ENCODE results near the gene PTGER1.
A peak's percentile ranks its signal among the peaks of the same experiment; 100 is the strongest.

PTGER1 gene

DNA sequence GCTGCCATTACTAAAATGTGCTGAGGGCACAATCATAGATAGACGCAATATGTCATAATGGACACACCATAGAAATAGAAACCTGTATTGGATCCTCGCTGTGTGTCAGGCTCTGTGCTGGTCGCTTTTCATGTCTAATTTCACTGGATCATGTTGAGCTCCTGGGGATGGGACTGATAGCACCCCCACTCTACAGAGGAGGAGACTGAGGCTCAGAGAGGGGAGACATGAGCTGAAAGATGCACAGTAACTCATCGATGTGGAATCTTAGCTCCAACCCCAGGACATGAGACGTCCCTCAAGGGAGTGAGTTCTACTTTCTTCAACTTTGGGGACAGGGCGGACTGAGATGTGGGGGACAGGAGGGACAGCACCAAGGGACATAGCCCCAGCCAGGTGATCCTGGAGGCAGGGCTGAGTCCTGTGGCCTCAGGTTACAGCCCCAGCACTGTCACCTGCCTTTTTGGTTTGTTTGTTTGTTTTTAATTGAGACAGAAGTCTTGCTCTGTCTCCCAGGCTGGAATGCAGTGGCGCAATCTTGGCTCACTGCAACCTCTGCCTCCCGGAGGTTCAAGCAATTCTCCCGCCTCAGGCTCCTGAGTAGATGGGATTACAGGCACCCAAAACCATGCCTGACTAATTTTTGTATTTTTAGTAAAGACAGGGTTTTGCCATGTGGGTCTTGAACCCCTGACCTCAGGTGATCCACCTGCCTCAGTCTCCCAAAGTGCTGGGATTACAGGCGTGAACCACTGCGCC lies 27.4 kb upstream of the PTGER1 start:
- DNase-seq = no peak

- DNase-seq = no peak
Measured at GRCh38 chr19:14497228-14497921, 22.2 kb upstream of the PTGER1 start.

DNA sequence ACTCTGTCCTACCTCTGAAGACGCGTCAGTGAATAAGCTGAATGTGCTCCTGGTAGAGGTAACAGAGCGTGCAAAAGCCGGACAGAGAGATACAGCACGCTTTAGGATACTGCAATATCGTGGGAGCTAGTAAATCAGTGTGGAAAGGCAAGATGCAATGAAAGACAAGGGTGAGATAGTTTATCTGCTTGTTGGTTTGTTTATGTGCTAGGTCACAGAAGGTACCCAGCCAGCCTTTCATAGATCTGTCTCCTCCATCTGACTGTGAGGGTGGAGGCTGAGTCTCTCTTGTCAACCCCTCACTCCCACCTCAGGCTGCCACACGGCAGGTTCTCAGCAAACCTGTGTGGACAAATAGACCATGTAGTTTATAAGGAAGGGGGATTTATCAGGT lies 21.7 kb upstream of the PTGER1 start:
- DNase-seq = no peak

DNA sequence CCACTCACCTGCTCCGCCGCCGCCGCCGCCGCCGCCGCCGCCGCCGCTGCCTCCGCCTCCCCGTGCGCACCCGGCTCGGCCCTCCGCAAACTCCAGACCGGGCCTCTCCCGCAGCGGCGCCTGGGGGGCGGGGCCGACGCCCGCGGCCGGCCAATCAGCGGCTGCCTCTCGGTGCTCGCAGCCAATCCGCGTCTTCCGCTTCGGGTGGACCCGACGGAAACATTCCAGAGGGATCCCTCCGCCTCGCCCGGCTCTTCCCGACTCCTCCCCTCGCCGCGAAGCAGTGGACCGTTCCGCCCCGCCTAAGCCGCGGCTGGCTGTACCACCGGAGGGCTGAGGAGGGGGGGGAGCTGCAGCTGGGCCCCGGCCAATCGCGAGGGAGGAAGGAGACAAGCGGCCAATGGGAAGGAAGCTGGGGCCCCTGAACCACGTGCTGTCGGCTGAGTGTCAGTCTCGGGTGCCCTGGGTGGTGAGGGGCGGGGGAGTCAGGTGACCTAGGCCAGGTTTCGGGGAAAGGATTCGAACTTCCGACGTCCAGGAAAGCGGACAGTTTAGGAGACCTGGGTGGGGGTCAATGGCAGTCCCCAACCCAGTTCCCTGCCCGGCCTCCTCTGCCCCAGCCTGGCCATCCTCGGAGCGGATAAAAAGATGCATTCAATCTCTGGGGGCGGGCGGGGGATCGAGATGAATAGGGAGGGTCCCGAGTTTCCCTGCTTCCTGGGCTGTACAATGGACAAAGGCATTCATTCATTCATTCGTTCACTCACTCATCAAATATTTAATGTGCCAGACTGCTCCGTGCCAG lies 21.1 kb upstream of the PTGER1 start, which contains the start of gene GIPC1:
GIPC1 (minus strand) TSS at position 99 of the 805 bp plus-strand sequence. CDS start 13,151 bp downstream, outside the sequence.
- peak; percentile 73 for DNase-seq

DNA sequence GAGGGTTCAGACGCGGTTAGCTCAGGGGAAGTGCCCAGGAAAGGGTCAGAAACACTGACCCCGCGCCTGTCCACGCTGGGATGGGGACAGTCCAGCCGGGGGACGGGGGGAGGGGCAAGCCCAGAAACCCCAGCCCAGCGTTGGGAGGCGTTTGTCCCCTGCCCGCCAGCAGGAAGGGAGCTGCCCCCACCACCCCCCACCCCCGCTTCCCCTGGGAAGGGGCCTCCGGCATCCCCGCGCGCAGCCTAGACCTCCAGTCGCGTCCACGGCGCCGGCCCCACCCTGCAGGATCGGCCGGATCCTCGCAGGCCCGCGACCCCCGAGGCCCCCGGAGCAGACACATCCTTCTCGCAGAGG lies 20.5 kb upstream of the PTGER1 start:
- no peak for DNase-seq

DNA sequence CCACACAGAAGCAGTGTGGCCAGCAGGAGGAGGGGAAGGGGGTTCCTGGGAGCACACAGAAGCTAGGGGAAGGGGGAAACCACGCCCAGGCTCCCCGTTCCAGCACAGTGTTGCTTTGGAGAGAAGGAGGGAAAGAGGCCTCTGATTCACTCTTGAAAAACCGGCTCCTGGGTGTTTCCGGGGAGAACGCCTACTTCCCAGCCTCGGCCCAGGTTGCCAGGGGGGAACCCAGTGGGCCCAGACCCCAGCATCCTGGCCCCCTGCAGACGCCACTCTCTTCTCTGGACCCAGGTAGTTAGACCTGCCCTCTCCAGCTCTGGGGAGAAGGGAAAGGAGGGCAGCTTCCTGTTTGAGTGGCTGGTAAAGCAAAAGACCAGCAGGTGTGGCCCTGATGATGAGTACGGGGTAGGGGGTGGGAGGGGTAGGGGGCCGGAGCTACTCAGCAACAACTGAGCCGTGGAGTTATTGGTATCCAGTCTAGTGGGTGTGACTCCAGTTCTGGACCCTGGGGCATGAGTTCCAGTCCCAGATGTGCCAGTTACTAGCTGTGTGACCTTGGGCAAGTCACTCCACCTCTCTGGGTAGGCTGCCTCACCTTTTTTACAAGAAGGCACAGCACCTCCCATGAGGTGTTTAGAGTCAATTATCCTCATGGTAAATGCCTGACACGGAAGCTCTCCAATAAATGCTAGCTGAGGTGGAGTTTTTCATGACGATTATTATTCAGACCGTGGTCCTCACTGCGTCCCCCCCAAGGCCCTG lies 19.9 kb upstream of the PTGER1 start:
- no peak for DNase-seq

DNA sequence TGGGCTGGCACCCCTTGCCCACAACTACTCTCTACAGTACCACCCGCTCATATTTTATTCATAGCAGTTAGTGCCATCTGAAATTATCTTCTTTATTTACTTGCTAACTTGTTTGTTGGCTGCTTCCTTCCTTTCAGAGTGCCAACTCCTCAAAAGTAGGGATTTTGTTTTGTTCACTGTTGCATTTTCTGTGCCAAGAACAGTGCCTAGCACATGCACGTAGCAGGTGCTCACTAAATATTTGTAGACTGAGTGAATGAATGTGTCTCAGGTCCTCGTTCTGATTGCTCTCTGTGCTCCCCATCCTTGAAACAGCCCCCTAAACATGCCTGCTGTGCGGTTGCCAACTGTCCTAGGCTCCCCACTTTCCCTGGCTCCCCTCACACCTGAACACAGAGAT lies 19.3 kb upstream of the PTGER1 start:
- DNase-seq = no peak

DNA sequence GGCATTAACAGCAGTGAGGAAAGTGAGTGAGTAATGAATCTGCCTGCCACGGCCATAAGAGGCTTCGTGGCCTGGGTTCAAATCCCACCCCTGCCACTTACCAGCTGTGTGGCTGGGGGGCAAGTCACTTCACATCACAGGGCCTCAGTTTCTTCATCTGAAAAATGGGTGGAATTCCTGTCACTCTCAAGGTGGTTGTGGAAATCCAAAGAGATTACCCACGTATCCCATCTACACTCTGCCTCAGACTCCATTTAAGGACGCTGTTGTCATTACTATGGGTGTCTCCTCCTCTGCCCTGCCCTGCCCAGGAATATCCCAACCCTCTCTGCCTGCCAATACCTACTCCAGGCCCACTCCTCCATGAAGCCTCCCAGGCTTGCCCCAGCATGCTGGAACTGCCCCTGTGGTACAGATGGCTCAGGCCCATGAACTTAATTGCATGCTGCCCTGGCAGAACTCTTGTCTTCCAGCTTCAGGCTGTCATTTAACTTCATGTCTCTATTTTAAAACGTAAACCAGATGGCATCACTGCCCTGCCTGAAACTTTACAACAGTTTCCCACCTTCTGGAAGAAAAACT lies 17.7 kb upstream of the PTGER1 start:
- no peak for DNase-seq

DNA sequence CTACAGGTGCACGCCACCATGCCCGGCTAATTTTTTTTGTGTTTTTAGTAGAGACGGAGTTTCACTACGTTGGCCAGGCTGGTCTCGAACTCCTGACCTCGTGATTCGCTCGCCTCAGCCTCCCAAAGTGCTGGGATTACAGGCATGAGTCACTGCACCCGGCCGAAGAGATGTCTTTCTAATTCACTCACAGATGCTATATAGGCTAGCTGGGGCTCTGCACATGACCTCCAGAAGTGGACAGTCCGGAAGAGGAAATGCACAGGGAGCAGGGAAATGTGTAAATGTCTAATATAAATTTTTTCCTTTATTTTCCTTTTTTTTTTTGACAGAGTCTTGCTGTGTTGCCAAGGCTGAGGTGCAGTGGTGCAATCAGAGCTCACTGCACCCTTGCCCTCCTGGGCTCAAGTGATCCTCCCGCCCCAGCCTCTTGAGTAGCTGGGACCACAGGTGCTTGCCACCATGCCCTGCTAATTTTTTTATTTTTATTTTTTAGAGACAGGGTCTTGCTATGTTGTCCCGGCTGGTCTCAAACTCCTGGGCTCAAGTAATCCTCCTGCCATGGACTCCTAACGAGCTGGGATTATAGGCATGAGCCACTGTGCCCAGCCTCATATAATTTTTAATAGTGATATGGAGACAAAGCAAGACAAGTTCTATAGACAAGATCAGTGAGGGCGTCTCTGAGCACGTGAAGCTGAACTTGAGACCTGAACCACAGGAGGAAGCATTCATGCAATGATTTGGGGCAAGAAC lies 12.4 kb upstream of the PTGER1 start:
- no peak for DNase-seq

- DNase-seq = no peak
Measured at GRCh38 chr19:14482172-14482941, 7.2 kb upstream of the PTGER1 start.

- DNase-seq = no peak
Measured at GRCh38 chr19:14480700-14481079, 5.5 kb upstream of the PTGER1 start.

GRCh38 chr19:14479975-14480699 lies 5.0 kb upstream of the PTGER1 start:
- peak; percentile 58 for DNase-seq

DNA sequence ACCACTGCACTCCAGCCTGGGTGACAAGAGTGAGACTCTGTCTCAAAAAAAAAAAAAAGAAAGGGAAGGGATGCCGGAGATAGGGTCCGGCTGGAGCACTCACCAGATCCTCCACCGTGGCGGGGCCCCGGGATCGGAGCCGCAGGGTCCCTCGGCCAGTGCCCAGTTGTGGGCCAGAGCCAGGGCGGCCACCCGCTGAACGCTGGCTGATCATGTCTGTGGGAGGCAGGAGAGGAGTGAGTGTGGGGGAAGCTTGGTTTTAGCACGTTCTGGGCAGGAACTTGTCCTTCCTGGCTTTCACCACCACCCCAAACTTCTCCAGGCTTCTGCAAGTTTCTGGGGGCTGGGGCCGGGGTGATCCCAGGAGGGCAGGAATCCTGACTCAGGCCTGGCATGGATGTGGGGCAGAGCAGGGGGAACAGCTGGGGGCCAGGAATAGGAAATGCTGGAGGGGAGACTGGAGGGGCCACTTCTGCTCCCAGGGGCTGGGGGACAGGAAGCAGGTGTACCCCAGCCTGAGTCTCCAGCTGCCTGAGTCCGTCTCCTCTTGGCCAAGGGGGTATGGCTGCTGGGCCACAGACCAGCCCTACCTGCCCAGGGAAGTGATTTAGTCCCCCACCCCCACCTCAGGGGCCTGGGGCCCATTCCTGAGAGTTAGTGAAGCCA lies 4.3 kb upstream of the PTGER1 start:
- DNase-seq = no peak

DNA sequence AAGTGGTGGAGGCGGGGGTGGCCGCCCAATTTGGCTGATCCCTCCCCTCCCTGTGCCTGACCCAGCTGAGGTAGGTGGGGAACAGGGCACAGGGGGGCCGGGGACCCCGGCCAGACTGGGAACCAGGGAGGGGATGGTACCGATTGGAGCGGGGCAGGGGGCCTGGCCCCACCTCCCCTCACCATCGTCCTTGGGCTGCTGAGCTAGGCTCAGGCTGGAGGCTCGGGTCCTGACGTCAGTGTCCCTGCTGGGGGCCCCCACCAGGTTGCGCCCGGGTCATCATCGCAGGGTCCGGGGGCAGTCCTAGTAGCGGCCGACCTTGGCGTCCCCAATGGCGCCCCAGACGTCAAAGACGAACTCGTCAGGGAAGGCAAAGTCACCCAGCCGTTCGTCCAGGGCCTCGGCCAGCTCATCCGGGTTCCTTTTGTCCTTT lies 3.0 kb upstream of the PTGER1 start:
- DNase-seq = no peak

GRCh38 chr19:14477418-14478112 lies 2.4 kb upstream of the PTGER1 start:
- no peak for DNase-seq

- no peak for DNase-seq
Measured at GRCh38 chr19:14476673-14477401, 1.7 kb upstream of the PTGER1 start.

DNA sequence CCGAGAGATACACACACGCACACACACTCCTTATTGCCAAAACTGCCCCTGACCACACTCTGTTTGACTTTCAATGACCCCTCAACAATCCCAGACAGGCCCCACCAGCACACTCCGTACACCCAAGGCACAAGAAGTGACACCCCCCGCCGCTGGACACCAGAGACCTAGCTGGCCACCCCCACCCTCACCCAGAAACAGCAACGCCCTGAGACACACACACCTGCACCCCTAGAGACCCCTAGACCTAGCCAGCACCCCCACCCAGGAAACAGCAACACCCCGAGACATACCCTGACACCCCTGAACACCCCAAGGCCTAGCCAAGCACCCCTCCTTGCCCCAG lies 1.1 kb upstream of the PTGER1 start:
- no peak for DNase-seq

- no peak for DNase-seq
Measured at GRCh38 chr19:14474827-14475226, 327 bp downstream of the PTGER1 start.
